ENCODE measurements around the gene DLAT.

DLAT gene

DNA sequence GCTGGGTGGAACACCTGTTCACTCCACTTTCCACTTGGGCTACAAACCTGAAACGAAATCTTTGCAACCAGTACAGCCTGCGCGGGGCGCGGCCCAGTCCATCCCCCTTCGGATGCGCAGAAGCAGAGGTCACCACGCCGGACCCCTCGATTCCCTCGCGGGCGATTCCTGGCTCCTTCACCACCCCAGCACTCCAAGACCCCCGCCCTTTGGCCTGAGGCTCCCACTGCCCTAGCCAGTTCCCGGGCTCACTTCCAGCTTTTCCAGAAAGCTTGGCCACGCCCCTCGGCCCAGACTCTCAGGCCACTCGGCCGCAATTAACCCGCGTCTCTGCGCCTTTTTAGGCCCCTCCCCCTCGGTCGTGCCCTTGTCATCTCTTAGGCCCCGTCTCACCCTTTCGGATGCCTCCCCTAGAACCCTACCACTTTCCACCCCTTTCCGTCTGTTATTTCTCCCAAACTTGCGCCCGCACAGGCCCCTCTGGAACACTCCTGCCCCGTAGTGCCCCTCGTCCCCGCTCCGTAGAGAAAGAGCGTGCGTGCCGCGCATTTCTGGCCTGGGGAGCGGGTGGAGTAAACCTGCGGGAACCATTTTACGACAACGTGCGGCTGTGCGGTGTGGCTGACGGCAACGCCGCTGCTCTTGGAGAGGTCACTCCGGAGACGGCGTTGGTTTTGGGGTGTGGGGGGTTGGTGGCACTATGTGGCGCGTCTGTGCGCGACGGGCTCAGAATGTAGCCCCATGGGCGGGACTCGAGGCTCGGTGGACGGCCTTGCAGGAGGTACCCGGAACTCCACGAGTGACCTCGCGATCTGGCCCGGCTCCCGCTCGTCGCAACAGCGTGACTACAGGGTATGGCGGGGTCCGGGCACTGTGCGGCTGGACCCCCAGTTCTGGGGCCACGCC lies at the start of gene DLAT:
DLAT (plus strand) TSS at position 636 of the 906 bp plus-strand sequence; CDS start at position 701, 65 bp downstream.
- Mint-ChIP-seq H3K27ac (peak within 1 kb of the TSS; percentile 99), H3K9me3 (no peaks in the 10 kb centered on the region), H3K36me3 (ENCODE audit: low read depth) (peaks cover 34% of the 10 kb centered on the region), H3K4me1 (ENCODE audit: low read depth) (peaks cover 28% of the 10 kb centered on the region), H3K4me3 (peak within 1 kb of the TSS; percentile 99), H3K27me3 (no peaks in the 10 kb centered on the region)

DNA sequence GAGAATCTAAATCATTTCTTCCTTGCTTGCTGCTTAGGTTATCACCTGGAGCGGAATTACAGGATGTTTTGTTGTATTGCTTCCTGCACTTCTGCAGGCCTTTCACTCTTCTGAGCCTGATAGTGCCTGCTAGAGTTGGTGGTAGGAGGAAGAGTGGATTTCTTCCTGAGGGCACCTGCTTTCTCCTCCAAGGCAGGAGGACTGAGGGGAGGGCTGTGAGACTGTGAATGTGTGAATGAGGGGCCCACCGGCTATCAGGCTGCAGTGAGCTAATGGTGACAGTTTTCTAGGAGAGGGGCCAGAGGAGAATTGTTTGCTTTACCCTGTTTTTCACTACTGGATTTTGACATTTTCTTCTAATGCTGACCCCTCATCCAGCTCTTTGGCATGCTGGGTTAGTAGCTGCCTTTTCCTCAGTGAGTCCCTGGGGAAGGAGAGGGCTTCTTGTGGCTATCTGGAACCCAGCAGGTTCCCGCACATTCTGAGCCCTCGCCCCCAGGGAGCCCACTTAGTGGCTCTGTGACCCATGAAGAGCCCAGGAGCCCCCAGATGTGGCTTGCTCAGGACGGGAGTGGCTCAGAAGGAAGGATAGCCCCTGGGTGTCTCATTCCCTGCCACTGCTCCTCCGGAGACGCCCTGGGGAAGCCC lies 49.0 kb upstream of the DLAT start:
- H3K4me3 Mint-ChIP-seq: peak overlapping the region; percentile 43
- no peak overlapping the region for H3K27ac Mint-ChIP-seq
- peaks cover 11% of the 10 kb centered on the region for H3K36me3 Mint-ChIP-seq (ENCODE audit: low read depth)
- no peaks in the 10 kb centered on the region for H3K9me3 Mint-ChIP-seq
- peaks cover 11% of the 10 kb centered on the region for H3K4me1 Mint-ChIP-seq (ENCODE audit: low read depth)
- H3K27me3 Mint-ChIP-seq: peaks cover 17% of the 10 kb centered on the region

DNA sequence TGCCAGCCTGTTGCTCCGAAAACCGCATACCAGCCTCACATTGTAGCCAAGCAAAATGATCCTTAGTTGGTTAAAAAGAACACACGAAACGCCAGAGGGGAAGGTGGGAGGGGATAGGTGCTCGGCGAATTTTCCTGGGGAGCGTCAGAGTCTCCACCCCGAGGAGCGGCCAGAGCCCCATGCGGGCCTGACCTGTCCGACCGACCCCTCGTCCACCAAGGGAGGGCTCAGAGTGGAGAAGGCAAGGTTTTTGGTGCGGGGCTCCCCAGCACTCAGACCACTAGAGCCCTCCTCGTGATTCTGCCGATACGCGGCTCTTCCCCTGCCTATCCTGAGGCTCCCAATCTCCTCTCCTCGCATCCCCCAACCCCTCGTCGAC lies 48.5 kb upstream of the DLAT start:
- Mint-ChIP-seq H3K4me1 (ENCODE audit: low read depth) (peaks cover 11% of the 10 kb centered on the region), H3K27me3 (peaks cover 17% of the 10 kb centered on the region), H3K4me3 (peak overlapping the region; percentile 43), H3K9me3 (no peaks in the 10 kb centered on the region), H3K36me3 (ENCODE audit: low read depth) (peaks cover 10% of the 10 kb centered on the region), H3K27ac (no peak overlapping the region)

DNA sequence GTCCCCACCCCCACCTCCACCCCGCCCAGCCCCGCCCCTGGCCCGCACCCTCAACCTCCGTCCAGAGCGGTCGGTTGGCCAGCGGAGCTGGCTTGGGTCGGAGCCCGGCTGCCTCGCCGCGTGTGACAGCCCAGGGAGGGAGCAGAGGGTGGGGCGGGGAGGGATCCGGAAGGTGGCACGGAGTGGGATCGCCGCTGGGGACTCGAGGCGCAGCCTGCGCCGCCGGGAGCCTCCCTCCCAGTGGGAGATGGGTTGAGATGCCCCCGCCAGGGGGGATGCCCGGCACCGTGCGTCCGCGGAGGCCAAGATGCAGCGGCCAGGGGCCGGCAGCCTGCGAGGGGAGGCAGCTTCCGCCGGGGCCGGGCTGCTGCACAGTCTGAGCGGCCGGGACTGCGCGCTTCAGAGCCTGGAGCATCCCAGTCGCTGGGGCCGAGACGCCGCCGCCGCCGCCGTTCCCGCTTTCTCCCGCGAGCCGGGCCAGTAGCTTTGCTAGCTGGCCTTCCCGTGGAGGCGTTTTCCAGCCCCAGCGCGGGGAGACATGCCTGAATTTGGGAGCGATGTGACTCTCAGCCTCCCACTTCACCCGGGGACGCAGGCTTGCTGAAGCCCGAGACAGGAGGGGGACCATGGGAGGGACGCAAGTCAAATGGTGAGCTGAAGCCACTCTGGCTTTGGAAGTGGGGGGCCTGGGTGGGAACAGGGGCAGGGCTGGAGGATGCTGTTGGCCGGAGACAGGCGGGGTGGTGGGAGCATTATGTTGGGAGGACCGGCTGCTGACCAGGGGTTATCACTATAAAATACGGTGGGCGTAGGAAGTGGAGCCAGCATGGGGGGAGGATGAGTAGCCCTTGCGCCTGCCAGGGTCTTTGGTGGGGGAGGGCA lies 47.8 kb upstream of the DLAT start:
- Mint-ChIP-seq H3K4me3 (peak overlapping the region; percentile 68), H3K4me1 (ENCODE audit: low read depth) (peaks cover 11% of the 10 kb centered on the region), H3K27ac (no peak overlapping the region)

DNA sequence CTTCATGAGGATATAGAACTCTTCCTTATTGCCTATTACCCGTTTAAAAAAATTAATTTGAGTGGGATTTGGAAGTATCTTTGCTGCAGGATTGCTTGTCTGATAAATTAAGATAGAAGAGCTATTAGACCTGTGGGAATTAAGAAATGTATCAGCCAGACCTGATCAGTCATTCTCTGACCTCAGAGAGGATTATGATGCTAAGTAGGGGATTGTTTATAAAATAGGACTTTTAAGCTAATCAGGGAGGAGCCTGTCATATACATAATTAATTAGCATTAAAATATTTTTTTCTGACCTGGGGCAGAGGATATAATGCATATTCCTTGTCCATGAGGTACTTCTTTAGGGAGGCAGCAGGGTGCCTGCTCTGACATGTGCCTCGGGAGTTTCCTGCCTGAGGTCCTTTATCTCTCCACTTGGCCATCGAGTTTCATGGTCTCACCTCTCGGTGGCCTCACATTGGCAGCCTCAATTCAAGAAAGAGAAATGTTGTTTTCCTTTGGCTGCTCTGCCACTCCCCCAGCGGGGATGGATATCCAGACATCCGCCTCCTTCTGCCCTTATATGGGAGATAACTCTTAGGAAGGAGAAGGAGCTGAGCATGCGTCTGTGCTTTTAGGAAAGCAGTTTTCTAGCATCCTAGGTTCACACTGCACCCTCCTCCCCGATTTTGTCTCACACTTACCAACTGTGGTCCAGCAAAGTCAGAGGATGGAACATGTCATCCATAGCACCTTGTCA lies 47.0 kb upstream of the DLAT start:
- no peaks in the 10 kb centered on the region for H3K9me3 Mint-ChIP-seq
- H3K36me3 Mint-ChIP-seq (ENCODE audit: low read depth): peaks cover 12% of the 10 kb centered on the region
- H3K4me3 Mint-ChIP-seq: peak overlapping the region; percentile 68
- H3K27me3 Mint-ChIP-seq: peaks cover 17% of the 10 kb centered on the region
- H3K27ac Mint-ChIP-seq: no peak overlapping the region
- peaks cover 11% of the 10 kb centered on the region for H3K4me1 Mint-ChIP-seq (ENCODE audit: low read depth)

More for the DNA sequence above, 47.8 kb upstream of the DLAT start:
- H3K27me3 Mint-ChIP-seq: peaks cover 17% of the 10 kb centered on the region
- peaks cover 10% of the 10 kb centered on the region for H3K36me3 Mint-ChIP-seq (ENCODE audit: low read depth)
- no peaks in the 10 kb centered on the region for H3K9me3 Mint-ChIP-seq

DNA sequence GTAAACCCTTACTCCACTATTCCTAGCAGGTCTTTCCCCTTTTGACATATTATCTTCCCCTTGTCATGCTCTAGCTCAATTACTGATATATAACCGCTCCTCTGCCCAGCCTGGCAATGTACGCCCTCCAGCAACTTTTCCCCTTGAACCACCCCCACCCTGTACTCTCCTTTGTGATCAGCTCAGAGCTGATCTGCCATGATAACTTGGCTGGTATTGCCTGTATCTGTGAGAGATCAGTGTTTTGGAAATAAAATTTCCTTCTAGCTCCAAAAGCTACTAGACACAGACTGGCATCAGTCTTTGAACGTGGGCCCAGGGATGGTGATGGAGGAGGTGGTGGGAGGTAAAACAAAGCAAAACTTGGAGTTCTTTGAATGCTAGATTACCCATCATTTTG lies 45.1 kb upstream of the DLAT start:
- peaks cover 11% of the 10 kb centered on the region for H3K4me1 Mint-ChIP-seq (ENCODE audit: low read depth)
- peaks cover 20% of the 10 kb centered on the region for H3K36me3 Mint-ChIP-seq (ENCODE audit: low read depth)

DNA sequence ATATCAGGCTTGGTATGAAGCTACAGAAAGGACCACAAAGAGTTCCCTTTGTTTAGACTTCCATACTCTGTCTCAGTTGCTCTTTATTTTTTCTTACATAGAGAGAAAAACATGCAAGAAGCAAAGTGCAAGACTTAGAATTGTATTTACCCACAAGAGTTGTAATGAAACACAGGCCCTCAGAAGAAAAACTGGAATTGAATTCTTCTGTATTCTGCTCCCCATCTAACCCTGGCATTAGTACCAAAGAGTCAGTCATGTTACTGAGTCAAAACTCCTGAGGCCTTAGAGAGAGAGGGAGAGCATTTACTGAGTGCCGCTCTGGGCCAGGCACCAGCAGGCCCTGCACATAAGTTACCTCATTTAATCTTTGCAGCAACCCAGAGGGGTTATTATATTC lies 43.9 kb upstream of the DLAT start:
- peaks cover 17% of the 10 kb centered on the region for H3K27me3 Mint-ChIP-seq
- peaks cover 11% of the 10 kb centered on the region for H3K4me1 Mint-ChIP-seq (ENCODE audit: low read depth)
- H3K36me3 Mint-ChIP-seq (ENCODE audit: low read depth): peaks cover 29% of the 10 kb centered on the region
- H3K27ac Mint-ChIP-seq: no peak overlapping the region
- no peak overlapping the region for H3K4me3 Mint-ChIP-seq
- no peaks in the 10 kb centered on the region for H3K9me3 Mint-ChIP-seq

More for the DNA sequence above, 45.1 kb upstream of the DLAT start:
- Mint-ChIP-seq H3K4me3 (no peak overlapping the region), H3K27ac (peak overlapping the region; percentile 56), H3K27me3 (peaks cover 17% of the 10 kb centered on the region), H3K9me3 (no peaks in the 10 kb centered on the region)

DNA sequence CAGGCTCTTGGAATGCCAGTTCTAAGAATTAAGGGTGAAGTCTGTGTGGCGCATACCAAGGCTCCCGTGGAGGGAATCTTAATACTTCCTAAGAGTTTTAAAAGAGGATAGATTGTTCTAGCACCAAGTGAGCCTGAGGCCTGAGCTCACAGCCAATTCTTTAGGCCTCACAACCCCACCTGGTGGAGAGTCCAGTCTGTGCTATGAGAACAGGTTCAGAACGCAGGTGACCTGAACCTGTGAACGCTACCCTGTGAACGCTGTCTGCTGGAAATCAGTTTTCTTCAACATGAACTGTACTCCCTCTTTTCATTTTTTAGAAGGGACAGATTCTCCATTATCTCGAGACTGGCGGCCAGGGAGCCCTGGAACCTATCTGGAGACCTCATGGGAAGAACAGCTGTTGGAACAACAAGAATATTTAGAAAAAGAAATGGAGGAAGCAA lies 43.2 kb upstream of the DLAT start:
- H3K4me3 Mint-ChIP-seq: no peak overlapping the region
- no peaks in the 10 kb centered on the region for H3K9me3 Mint-ChIP-seq
- peaks cover 35% of the 10 kb centered on the region for H3K36me3 Mint-ChIP-seq (ENCODE audit: low read depth)
- no peak overlapping the region for H3K27ac Mint-ChIP-seq
- peaks cover 8% of the 10 kb centered on the region for H3K4me1 Mint-ChIP-seq (ENCODE audit: low read depth)
- H3K27me3 Mint-ChIP-seq: peaks cover 17% of the 10 kb centered on the region

DNA sequence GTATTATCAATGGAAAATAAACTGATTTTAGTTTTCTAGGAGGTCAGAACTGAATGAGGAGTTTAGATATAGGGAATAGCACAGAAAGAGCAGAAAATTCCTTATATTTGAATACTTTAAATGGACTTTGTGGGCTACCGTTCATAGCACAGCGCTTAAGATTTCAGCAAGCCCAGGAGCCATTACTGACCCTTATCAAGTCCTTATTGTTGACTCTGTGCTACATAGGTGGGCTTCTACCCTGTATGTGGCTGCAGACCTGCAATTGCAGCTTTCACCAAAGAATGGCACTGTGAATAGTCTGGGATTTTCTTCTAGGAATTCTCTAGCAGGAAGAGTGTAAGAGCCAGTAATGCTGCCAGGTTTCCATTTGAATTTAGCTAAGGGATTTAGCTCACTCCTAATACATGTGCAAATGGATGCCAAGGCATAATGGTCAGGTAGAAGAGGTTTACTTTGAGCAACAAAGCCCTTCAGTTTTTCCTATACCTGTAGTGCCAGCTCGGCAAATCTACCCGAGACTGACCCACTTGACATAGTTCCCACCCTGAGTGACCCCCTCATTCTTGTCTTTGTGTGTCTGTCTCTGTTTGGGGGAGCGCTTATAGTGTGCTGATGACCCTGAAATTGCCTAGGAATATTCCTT lies 42.5 kb upstream of the DLAT start:
- Mint-ChIP-seq H3K27ac (no peak overlapping the region), H3K4me1 (ENCODE audit: low read depth) (peaks cover 5% of the 10 kb centered on the region), H3K4me3 (no peak overlapping the region)

DNA sequence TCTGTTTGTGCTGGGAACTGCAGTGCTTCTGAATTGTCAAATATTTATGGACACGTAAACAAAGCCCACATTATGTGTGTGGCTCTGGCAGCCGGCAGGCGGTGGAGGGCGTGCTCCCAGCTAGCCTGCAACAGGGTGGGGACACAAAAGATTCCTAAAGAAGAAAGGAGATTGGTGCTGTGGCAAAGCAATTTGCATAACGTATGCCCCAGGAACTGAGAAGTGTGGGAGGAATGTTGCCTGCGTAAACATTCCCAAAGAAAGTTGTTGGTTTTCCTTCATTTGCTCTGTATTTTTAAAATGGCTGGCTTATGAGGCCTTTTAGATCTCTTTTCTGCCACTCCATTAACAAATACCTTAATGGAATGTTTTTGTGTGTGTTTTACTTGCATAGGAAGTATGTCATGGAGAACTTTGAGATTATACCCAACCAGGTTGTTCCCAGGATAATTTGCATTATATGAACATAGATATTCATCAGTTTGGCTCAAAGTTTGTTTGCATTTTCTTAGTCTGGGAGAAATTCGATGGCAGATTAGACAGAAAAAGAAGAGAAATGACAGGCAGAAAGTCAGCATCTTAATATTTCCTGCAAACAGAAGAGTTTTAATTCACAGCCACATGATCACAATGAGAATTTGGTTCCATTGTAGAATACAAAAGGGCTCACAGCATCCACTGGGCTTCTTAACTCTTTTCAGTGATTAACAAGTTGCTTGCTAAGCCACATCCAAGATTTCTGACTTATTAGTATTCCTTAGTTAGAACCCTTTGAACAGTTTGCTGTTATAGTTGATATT lies 41.8 kb upstream of the DLAT start:
- Mint-ChIP-seq H3K4me1 (ENCODE audit: low read depth) (no peaks in the 10 kb centered on the region), H3K4me3 (no peak overlapping the region), H3K27ac (no peak overlapping the region), H3K36me3 (ENCODE audit: low read depth) (peaks cover 41% of the 10 kb centered on the region), H3K27me3 (peaks cover 9% of the 10 kb centered on the region), H3K9me3 (no peaks in the 10 kb centered on the region)

More for the DNA sequence above, 42.5 kb upstream of the DLAT start:
- Mint-ChIP-seq H3K36me3 (ENCODE audit: low read depth) (peaks cover 36% of the 10 kb centered on the region), H3K27me3 (peaks cover 14% of the 10 kb centered on the region), H3K9me3 (no peaks in the 10 kb centered on the region)

DNA sequence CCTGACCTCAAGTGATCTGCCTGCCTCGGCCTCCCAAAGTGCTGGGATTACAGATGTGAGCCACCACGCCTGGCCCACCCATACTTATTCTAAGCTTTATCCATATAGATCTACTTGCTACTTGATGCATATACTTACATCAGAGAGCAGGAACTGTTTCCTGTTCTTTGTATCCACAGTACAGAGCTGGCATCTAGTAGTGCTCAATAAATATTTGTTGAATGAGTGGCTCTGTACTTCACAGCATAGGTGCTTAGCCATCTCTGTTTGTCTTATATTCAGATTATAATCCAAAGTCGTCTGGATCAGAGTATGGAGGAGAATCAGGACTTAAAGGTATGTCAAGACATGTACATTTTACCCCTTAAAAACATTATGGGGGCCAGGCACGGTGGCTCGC lies 38.6 kb upstream of the DLAT start:
- Mint-ChIP-seq H3K36me3 (ENCODE audit: low read depth) (peaks cover 52% of the 10 kb centered on the region), H3K27me3 (no peaks in the 10 kb centered on the region), H3K4me1 (ENCODE audit: low read depth) (no peaks in the 10 kb centered on the region), H3K4me3 (no peak overlapping the region), H3K27ac (no peak overlapping the region), H3K9me3 (no peaks in the 10 kb centered on the region)

DNA sequence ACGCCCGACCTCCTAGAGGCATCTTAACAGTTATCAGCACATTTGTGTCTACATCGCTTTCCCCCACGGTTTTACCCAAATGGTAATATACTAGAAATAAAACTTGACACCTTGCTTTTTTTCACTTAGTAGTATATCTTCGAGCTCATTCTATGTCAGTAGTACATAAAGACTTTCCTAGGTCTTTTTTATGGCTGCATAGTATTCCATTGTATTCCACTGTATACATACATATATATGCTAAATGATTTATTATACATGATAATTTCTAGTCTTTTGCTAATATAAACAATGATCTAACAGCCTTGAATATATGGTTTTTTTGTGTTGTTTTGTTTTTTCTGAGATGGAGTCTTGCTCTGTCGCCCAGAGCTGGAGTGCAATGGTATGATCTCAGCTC lies 34.8 kb upstream of the DLAT start:
- no peaks in the 10 kb centered on the region for H3K4me1 Mint-ChIP-seq (ENCODE audit: low read depth)
- no peaks in the 10 kb centered on the region for H3K9me3 Mint-ChIP-seq

DNA sequence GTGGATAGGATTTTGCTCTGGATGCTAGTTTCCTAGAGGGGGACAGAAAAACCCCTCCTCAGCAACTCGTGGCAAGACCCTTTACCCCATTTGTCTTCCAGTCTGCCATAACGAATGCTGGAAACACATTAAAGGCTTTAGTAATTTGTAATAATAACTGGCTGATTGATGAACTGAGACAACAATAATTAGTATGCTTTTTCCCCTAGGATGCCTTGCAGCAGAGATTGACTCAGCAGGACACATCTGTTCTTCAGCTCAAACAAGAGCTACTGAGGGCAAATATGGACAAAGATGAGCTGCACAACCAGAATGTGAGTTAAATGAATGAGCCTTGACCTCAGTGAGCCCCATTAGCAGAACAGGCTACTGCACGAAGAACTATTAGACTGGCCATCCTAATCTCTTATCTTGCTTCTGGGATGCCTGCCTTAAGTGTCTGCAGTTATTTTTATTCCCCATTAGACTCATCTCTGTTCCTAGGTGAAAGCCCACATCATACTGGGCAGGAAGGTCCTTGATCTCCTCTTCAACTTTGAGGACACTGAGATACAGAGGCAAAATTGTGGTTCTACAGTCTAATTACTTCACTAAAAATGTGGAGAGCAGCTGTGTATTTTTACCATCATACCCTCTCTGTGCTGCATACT lies 32.9 kb upstream of the DLAT start:
- Mint-ChIP-seq H3K4me3 (no peak overlapping the region), H3K4me1 (ENCODE audit: low read depth) (no peaks in the 10 kb centered on the region), H3K9me3 (no peaks in the 10 kb centered on the region), H3K36me3 (ENCODE audit: low read depth) (peaks cover 35% of the 10 kb centered on the region), H3K27ac (no peak overlapping the region), H3K27me3 (no peaks in the 10 kb centered on the region)

More for the DNA sequence above, 34.8 kb upstream of the DLAT start:
- H3K36me3 Mint-ChIP-seq (ENCODE audit: low read depth): peaks cover 42% of the 10 kb centered on the region
- H3K27me3 Mint-ChIP-seq: no peaks in the 10 kb centered on the region
- no peak overlapping the region for H3K4me3 Mint-ChIP-seq
- H3K27ac Mint-ChIP-seq: no peak overlapping the region
